ENCODE measurements around the gene CYBA.

DNA sequence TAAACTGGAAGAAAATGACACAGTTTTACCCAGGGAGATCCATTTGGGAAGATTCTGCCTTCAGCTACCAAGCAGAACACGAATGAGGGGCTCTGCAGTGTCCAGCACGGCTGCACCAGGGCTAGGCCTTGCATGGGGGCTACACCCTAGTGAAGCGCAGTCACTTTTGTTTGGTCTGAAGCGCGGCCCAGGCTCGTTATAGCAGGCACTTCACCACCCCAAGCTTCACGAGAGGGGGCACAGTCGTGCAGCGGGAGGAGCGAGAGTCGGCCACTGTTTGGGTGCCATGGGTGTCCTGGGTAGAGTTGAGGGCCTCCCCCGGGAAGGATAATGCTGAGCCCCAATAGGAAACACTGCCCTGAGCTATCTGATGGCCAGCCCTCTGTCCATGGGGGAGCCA is 34.1 kb downstream of the CYBA start:
- TF ChIP-seq POLR2AphosphoS5 (IDR thresholded peaks at IDR 0.05) (no peak), CTCF (IDR thresholded peaks at IDR 0.05; ENCODE audit: poor library complexity, severe bottlenecking) (no peak), EZH2 (IDR thresholded peaks at IDR 0.05; ENCODE audit: borderline replicate concordance, insufficient read depth, low read length, poor library complexity, severe bottlenecking) (no peak), SMC3 (conservative IDR thresholded peaks at IDR 0.05; ENCODE audit: poor library complexity) (no peak), EP300 (conservative IDR thresholded peaks at IDR 0.05; ENCODE audit: poor library complexity, severe bottlenecking) (no peak), TAF1 (IDR thresholded peaks at IDR 0.05; ENCODE audit: low read depth) (no peak)
- TF ChIP-seq, protein P1, sequence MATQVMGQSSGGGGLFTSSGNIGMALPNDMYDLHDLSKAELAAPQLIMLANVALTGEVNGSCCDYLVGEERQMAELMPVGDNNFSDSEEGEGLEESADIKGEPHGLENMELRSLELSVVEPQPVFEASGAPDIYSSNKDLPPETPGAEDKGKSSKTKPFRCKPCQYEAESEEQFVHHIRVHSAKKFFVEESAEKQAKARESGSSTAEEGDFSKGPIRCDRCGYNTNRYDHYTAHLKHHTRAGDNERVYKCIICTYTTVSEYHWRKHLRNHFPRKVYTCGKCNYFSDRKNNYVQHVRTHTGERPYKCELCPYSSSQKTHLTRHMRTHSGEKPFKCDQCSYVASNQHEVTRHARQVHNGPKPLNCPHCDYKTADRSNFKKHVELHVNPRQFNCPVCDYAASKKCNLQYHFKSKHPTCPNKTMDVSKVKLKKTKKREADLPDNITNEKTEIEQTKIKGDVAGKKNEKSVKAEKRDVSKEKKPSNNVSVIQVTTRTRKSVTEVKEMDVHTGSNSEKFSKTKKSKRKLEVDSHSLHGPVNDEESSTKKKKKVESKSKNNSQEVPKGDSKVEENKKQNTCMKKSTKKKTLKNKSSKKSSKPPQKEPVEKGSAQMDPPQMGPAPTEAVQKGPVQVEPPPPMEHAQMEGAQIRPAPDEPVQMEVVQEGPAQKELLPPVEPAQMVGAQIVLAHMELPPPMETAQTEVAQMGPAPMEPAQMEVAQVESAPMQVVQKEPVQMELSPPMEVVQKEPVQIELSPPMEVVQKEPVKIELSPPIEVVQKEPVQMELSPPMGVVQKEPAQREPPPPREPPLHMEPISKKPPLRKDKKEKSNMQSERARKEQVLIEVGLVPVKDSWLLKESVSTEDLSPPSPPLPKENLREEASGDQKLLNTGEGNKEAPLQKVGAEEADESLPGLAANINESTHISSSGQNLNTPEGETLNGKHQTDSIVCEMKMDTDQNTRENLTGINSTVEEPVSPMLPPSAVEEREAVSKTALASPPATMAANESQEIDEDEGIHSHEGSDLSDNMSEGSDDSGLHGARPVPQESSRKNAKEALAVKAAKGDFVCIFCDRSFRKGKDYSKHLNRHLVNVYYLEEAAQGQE (IDR thresholded peaks at IDR 0.05; ENCODE audit: borderline replicate concordance): no peak
